GM18858 (cell line): ENCODE data around the gene CCDC126.
"Not testable (repeated sequence)": the region's sequence is repeated elsewhere in the genome, so short reads cannot be mapped to it uniquely, and the experiment has no call there.

ENCODE experiments used
- ATAC-seq: cut with Tn5 transposase; IDR thresholded peaks from one replicate; pipeline ENCODE4 v1.9.1; 2021; ENCODE audit not compliant: unreplicated experiment

The CCDC126 gene

DNA sequence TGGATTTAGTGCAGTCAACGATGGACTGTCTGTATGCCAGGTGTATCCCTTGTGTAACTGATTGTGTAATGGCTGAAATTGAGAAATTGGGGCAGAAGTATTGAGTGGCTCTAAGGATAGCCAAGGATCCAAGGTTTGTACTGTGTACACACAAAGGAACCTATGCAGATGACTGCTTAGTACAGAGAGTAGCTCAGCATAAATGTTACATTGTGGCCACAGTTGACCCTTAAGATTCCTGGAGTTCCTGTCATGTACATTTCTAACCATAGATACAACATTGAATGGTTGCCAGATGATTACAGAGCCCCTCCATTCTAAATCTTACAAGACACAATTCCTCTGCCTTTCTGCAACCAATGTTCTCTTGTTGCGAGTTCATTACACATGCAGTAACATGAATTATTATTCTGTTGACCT, 25.3 kb downstream of the CCDC126 start:
- no peak for ATAC-seq

GRCh38 chr7:23628370-23628769, 31.2 kb downstream of the CCDC126 start:
- ATAC-seq = no peak

DNA sequence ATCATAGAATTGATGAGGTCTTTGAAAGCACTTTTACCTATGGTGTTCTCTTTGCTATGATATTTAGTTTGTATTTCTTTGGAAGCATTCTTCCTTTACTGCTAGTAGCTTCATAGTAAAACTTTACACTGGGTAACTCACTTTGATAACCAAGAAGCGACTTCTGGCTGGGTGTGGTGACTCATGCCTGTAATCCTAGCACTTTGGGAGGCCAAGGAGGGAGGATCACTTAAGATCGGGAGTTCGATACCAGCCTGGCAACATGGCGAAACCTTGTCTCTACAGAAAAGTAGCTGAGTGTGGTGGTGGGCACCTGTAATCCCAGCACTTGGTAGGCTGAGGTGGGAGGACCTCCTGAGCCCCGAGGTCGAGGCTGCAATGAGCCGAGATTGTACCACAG, 36.2 kb downstream of the CCDC126 start:
- ATAC-seq = no peak

DNA sequence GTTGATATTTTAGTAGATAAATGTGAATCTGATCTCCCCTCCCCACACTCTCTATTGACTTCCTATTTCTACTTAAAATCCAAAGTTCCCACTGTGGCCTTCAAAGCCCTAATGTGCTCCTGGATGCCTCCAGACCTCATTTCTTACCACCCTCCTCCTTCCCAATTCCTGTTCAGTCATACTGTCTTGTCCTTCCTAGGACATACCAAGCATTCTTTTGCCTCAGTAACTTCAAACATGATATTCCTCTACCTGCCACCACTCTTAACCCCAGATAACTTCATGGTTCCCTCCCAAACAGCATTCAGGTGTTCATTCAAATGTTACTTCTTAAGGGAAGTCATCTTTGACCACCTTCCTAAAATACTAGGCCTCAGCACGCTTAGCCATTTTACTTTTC, 48.6 kb downstream of the CCDC126 start:
- ATAC-seq = no peak

DNA sequence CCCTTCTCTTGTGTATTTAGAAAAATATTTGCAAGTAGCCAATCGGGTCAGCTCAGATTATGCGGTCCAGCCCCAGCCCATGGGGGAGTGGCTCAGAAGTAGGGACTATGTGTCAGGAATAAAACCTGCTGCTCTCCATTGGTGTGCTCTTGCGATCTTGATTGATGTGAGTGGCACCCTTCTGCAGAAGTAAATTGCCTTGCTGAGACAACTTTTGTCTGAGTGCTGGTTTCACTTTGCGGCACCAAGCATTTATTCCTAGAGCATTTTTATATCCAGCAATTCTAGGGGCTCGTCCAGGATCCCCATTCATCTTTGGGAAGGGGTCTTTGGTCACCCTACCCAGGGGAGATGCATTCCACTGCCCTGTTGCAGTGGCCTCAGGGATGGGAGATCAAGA, 56.8 kb downstream of the CCDC126 start:
- no peak for ATAC-seq

DNA sequence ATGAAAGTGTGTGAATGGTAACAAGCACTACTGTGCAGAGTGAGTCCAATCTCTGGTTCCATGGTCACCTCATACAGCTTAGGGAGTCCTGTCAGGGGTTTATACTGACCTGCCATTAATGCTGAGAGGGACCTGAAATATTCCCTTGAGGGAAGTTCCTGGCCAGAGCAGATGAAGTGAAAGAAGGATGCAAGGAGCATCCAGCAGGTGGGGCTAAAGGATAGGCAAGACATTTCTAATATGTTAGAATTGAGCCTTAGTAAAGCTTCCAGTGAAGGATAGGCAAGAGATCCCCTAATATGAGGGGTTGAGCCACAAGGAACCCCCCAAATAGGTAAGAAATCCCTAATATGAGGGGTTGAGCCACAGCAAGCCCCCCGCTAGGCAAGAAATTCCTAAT, 57.3 kb downstream of the CCDC126 start:
- no peak for ATAC-seq

DNA sequence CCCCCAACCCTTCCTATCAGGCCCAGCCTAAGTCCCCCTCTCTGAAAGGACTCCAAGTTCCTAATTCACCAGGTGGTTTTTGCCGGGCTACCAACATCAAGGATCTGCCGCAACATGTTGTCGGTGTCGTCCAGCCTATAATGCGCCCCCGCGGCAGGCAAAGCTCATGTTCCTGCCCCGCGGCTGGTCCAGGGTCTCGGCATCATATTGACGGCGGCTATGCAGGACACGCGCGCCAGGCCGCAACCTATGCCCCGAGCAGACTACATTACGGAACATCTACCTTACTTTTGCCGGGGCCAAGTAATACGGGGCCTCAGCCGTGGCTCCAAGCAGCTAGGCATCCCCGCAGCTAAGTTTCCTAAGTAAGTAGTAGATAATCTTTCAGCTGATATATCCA, 58.3 kb downstream of the CCDC126 start:
- ATAC-seq = no peak

GRCh38 chr7:23658831-23659427, 61.7 kb downstream of the CCDC126 start:
- ATAC-seq = no peak

- ATAC-seq = no peak
Measured at GRCh38 chr7:23661385-23661784, 64.2 kb downstream of the CCDC126 start.

DNA sequence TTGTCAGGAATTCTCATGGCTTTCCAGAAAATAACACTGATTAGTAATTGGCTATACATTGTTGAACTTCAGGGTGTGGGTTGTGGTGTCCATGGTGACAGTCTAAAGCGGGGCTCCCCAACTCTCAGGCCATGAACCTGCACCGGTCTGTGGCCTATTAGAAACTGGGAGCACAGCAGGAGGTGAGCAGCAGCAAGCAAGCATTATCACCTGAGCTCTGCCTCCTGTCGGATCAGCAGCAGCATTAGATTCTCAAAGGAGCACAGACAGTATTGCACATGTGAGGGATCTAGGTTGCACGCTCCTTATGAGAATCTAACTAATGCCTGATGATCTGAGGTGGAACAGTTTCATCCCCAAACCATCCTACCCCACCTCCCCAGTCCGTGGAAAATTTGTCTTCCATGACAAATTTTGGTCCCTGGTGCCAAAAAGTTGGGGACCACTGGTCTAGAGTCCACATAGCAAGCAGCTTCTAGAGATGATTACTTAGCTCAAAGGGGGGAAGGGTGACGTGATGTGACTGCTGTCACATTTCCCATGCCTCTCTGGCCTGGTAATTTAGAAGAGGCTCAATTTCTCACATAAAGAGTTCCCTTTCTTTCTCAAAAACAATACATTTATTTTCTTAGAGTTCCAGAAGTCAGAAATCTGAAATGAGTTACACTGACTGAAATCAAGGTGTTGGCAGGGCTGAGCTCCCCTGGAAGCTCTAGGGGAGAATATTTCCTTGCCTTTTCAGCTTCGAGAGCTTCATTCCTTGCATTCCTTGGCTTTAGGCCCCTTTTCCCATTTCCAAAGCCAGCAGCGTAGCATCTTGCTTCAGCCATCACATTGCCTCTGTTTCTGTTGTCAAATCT, 65.2 kb downstream of the CCDC126 start:
- ATAC-seq = no peak

GRCh38 chr7:23662984-23663313, 65.8 kb downstream of the CCDC126 start:
- no peak for ATAC-seq

DNA sequence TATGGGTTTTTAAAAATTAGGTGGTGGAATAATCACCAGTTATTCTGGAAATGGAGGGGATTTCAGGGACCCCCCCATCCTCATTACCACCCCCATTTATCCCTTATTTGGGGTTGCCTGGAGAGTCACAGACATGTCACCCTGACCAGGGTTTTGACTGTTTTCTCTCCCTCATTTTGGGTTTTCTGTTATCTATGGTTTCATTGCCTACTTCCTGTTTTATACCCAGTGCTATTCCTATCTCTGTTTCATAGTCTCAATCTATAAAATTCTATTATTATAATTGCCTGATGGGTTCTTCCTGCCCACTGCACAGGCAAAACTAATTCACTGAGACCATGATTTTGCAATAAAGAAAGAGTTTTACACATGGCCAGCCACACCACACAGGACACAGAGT, 66.9 kb downstream of the CCDC126 start:
- no peak for ATAC-seq

GRCh38 chr7:23672033-23672432, 74.9 kb downstream of the CCDC126 start:
- ATAC-seq = no peak

DNA sequence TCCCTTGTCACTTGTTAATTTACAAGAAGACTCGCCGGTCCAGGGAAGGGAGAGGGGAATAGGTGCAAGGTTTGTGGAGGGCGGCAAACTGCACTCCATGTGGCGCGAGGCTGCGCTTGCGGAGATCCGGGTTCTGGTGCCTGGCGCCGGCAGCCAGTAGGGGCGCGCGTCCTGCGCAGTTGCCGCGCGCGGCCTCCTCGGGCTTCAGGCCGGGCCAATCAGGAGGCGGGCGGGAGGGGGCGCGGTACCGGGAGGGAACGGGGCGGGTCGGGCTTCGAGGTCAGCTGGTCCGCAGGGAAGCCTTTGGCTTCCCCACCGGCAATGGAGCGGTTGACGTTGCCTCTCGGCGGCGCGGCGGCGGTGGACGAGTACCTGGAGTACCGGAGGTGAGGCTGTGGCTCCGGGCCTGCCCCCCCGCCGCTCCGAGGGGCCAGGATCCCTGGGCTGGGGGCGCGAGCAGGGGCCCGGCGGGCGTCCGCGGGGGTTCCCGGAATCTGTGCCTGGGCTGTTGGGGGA, 82.8 kb downstream of the CCDC126 start, which contains the start of gene FAM221A:
Gene FAM221A, plus strand, starts transcription at position 302 of the 516 bp plus-strand sequence. Its CDS starts 20 bp downstream, at position 322.
- ATAC-seq = peak; percentile 94

DNA sequence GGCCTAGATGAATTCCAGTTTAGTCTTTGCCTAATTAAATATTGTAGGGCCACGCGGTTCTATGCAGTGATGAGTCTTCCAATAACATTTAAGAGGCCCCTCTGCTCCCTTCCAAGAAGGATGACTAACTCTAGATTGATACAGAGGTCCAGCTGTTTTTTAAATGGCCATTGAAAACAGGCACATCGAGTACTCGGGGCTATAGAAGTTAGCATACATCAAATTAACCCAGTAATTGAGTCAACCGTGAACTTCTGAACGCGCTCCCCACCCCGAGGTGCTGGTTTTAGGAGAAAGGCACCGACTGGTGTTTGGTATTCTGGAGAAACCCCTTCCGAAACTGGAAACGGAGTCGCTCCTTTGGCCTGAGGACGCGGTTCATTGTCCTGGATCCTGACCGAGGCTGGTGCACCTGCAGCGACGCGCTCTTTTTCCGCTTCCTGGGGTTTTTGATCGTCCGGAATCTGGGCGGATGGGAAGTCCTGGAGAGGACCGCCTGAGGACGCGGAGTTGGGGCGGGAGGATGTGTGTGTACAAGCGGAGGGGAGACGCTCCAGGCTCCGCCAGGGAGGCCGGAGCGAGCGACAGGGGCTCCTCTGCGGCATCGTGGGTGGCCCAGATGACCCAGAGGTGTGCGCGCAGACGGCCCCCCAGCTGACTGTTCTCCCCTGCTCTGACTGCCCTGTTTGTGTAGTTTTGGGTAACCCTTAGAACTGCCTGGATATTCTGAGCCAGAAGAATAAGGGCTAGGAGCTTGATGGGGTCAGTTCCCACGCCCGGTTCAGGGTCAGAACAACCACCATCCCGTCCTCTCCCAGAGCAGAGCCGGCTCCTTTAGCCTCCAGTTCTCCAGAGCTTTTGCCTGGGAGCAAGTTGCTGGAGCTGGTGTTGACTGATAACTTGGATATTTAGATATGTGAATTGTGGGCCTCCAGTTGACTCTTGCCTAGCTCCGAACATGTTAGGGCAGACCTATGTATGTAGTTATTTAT, 83.5 kb downstream of the CCDC126 start:
- ATAC-seq = no peak

GRCh38 chr7:23684041-23684440, 86.9 kb downstream of the CCDC126 start:
- ATAC-seq = not testable (repeated sequence)

GRCh38 chr7:23685731-23686130, 88.5 kb downstream of the CCDC126 start:
- no peak for ATAC-seq

DNA sequence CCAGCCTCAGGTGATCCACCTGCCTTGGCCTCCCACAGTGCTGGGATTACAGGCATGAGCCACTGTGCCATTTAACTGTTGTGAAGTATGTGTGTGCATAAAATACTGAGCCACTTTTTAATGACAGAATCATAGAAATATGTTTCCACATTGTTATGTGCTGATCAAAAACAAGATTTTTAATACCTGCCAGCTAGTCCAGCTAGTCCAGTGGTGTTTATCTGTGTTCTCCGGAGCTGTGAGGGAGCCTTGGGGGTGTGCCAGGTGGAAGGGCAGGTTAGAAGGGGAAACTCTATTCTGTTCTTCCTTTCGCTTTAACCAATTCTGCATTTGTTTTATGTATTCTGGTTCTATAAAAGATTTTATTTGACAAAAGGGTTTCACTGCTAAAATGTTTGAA, 89.8 kb downstream of the CCDC126 start:
- no peak for ATAC-seq

DNA sequence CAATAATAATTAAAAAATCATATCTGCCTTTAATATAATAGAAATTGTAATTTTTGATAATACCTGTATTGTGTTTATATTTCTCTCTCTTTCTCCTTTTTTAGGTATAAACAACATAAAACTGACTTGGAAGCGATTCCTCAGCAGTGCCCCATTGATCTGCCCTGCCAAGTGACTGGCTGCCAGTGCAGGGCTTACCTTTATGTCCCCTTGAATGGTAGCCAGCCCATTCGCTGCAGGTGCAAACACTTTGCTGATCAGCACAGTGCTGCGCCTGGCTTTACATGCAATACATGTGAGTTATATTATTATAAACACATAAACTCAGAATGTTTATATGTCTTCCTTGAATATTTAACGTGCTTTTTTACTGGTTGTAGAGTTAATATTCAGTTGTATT, 92.0 kb downstream of the CCDC126 start:
- no peak for ATAC-seq

GRCh38 chr7:23691320-23691719, 94.1 kb downstream of the CCDC126 start:
- ATAC-seq = no peak

DNA sequence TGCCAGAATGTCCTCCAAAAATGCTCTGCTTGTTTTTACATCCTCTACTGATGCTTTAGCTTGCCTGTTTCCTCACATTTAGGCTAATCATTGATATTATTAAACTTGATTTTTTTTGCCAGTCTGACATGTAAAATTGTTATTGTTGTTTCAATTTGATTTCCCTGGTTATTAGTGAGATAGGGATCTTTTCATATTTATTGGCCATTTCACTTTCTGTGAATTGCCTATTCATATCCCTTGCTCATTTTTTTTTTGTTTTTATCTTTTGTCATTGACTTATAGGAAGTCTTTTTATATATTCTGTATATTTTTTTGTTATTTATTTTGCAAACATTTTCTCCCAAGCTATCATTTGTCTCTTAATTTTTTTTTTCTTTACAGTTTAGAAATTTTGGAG, 96.0 kb downstream of the CCDC126 start:
- ATAC-seq = no peak
